Dendritic cell treated with granulocyte-macrophage colony-stimulating factor and Interleukin-4, amounts not matched to agents 40 ng/mL and 50 ng/mL, for 4 days (primary cell): ENCODE results near the gene C15orf39.
A peak's percentile ranks its signal among the peaks of the same experiment; 100 is the strongest.

Experiments used
- H3K27ac Mint-ChIP-seq: one replicate; pipeline ENCODE4 v1.8.0; 2022; ENCODE audit warnings: mild to moderate bottlenecking, mixed read lengths
- H3K27me3 Mint-ChIP-seq: one replicate; pipeline ENCODE4 v1.8.0; 2022; ENCODE audit warnings: mild to moderate bottlenecking, mixed read lengths
- H3K36me3 Mint-ChIP-seq: one replicate; pipeline ENCODE4 v1.8.0; 2022; ENCODE audit warnings: low read depth, mixed read lengths
- H3K4me1 Mint-ChIP-seq: one replicate; pipeline ENCODE4 v1.8.0; 2022; ENCODE audit warnings: low read depth, mixed read lengths
- H3K4me3 Mint-ChIP-seq: one replicate; pipeline ENCODE4 v1.8.0; 2022; ENCODE audit warnings: mild to moderate bottlenecking, moderate library complexity, mixed read lengths
- H3K9me3 Mint-ChIP-seq: one replicate; pipeline ENCODE4 v1.8.0; 2022; ENCODE audit warnings: mixed read lengths
- intact Hi-C: fragments of 100-400 bp; cut with micrococcal nuclease; formaldehyde crosslinking; loops from one replicate; pipeline ENCODE4 v1.15.0; 2022

C15orf39 gene

GRCh38 chr15:75195766-75196241, 5.9 kb upstream of the C15orf39 start:
- no peak overlapping the region for H3K27ac Mint-ChIP-seq
- peaks cover 2% of the 10 kb centered on the region for H3K36me3 Mint-ChIP-seq
- peaks cover 56% of the 10 kb centered on the region for H3K27me3 Mint-ChIP-seq
- H3K9me3 Mint-ChIP-seq, result peaks cover 4% of the 10 kb centered on the region
- no peak overlapping the region for H3K4me3 Mint-ChIP-seq
- peaks cover 68% of the 10 kb centered on the region for H3K4me1 Mint-ChIP-seq
- intact Hi-C loops, result loop anchor here (5.0 kb wide), 1 partner anchor 44 kb away; no protein-coding TSS in a partner anchor

GRCh38 chr15:75197062-75197630, 4.5 kb upstream of the C15orf39 start:
- peaks cover 52% of the 10 kb centered on the region for H3K27me3 Mint-ChIP-seq
- peaks cover 5% of the 10 kb centered on the region for H3K36me3 Mint-ChIP-seq
- intact Hi-C loops, result loop anchor here (5.0 kb wide), 1 partner anchor 45 kb away; no protein-coding TSS in a partner anchor
- no peak overlapping the region for H3K27ac Mint-ChIP-seq
- no peaks in the 10 kb centered on the region for H3K9me3 Mint-ChIP-seq
- no peak overlapping the region for H3K4me3 Mint-ChIP-seq
- H3K4me1 Mint-ChIP-seq, result peaks cover 75% of the 10 kb centered on the region

- Mint-ChIP-seq H3K36me3 (peaks cover 21% of the 10 kb centered on the region), H3K27me3 (peaks cover 38% of the 10 kb centered on the region), H3K4me1 (peaks cover 69% of the 10 kb centered on the region), H3K4me3 (no peak overlapping the region), H3K27ac (no peak overlapping the region), H3K9me3 (no peaks in the 10 kb centered on the region)
- intact Hi-C loops, result loop anchor here (5.0 kb wide), 1 partner anchor 46 kb away; no protein-coding TSS in a partner anchor
Observed at GRCh38 chr15:75198560-75199356, 2.9 kb upstream of the C15orf39 start.

- H3K27ac Mint-ChIP-seq, result no peak overlapping the region
- no peaks in the 10 kb centered on the region for H3K9me3 Mint-ChIP-seq
- H3K4me1 Mint-ChIP-seq, result peaks cover 71% of the 10 kb centered on the region
- intact Hi-C loops, result loop anchor here (5.0 kb wide), 1 partner anchor 47 kb away; no protein-coding TSS in a partner anchor
- H3K36me3 Mint-ChIP-seq, result peaks cover 28% of the 10 kb centered on the region
- H3K4me3 Mint-ChIP-seq, result no peak overlapping the region
- H3K27me3 Mint-ChIP-seq, result peaks cover 38% of the 10 kb centered on the region
Observed at GRCh38 chr15:75199357-75199940, 2.2 kb upstream of the C15orf39 start.

GRCh38 chr15:75200391-75200764, 1.3 kb upstream of the C15orf39 start:
- peaks cover 71% of the 10 kb centered on the region for H3K4me1 Mint-ChIP-seq

GRCh38 chr15:75200765-75201615, 692 bp upstream of the C15orf39 start:
- Mint-ChIP-seq H3K36me3 (peaks cover 41% of the 10 kb centered on the region), H3K4me3 (peak overlapping the region; percentile 85), H3K9me3 (no peaks in the 10 kb centered on the region), H3K27me3 (peaks cover 26% of the 10 kb centered on the region), H3K27ac (peak overlapping the region; percentile 95), H3K4me1 (peaks cover 71% of the 10 kb centered on the region)
- intact Hi-C loops, result loop anchor here (2.0 to 5.0 kb wide), 2 partner anchors 74 to 89 kb away; no protein-coding TSS in a partner anchor

More at GRCh38 chr15:75200391-75200764, 1.3 kb upstream of the C15orf39 start:
- Mint-ChIP-seq H3K4me3 (peak overlapping the region; percentile 26), H3K27ac (peak overlapping the region; percentile 27), H3K9me3 (no peaks in the 10 kb centered on the region), H3K27me3 (peaks cover 32% of the 10 kb centered on the region), H3K36me3 (peaks cover 36% of the 10 kb centered on the region)
- intact Hi-C loops, result loop anchor here (2.0 to 5.0 kb wide), 2 partner anchors 74 to 88 kb away; no protein-coding TSS in a partner anchor

- Mint-ChIP-seq H3K36me3 (peaks cover 55% of the 10 kb centered on the region), H3K9me3 (no peaks in the 10 kb centered on the region), H3K4me3 (peak overlapping the region; percentile 85), H3K27me3 (peaks cover 14% of the 10 kb centered on the region), H3K27ac (peak overlapping the region; percentile 95), H3K4me1 (peaks cover 72% of the 10 kb centered on the region)
- intact Hi-C loops, result loop anchor here (5.0 kb wide), 1 partner anchor 90 kb away; no protein-coding TSS in a partner anchor
Observed at GRCh38 chr15:75202251-75203016, 752 bp downstream of the C15orf39 start.

- Mint-ChIP-seq H3K4me3 (peak overlapping the region; percentile 85), H3K27me3 (peaks cover 13% of the 10 kb centered on the region), H3K4me1 (peaks cover 72% of the 10 kb centered on the region), H3K27ac (peak overlapping the region; percentile 95), H3K36me3 (peaks cover 63% of the 10 kb centered on the region), H3K9me3 (no peaks in the 10 kb centered on the region)
- intact Hi-C loops, result loop anchor here (5.0 kb wide), 1 partner anchor 91 kb away; no protein-coding TSS in a partner anchor
Observed at GRCh38 chr15:75203017-75203907, 1.6 kb downstream of the C15orf39 start.

GRCh38 chr15:75203908-75204263, 2.2 kb downstream of the C15orf39 start:
- peak overlapping the region; percentile 95 for H3K27ac Mint-ChIP-seq
- H3K4me3 Mint-ChIP-seq, result peak overlapping the region; percentile 85
- H3K36me3 Mint-ChIP-seq, result peaks cover 69% of the 10 kb centered on the region

GRCh38 chr15:75204340-75205063, 2.8 kb downstream of the C15orf39 start:
- H3K4me1 Mint-ChIP-seq, result peaks cover 73% of the 10 kb centered on the region
- peak overlapping the region; percentile 95 for H3K27ac Mint-ChIP-seq
- no peaks in the 10 kb centered on the region for H3K9me3 Mint-ChIP-seq
- intact Hi-C loops, result loop anchor here (1.0 to 5.0 kb wide), 4 partner anchors 92 to 248 kb away; partner anchors contain the start of gene RPP25
- peak overlapping the region; percentile 85 for H3K4me3 Mint-ChIP-seq
- H3K36me3 Mint-ChIP-seq, result peaks cover 76% of the 10 kb centered on the region
- peaks cover 8% of the 10 kb centered on the region for H3K27me3 Mint-ChIP-seq

More at GRCh38 chr15:75203908-75204263, 2.2 kb downstream of the C15orf39 start:
- Mint-ChIP-seq H3K9me3 (no peaks in the 10 kb centered on the region), H3K27me3 (peaks cover 10% of the 10 kb centered on the region), H3K4me1 (peaks cover 72% of the 10 kb centered on the region)
- intact Hi-C loops, result loop anchor here (1.0 to 5.0 kb wide), 4 partner anchors 92 to 247 kb away; partner anchors contain the start of gene RPP25

GRCh38 chr15:75205064-75205395, 3.3 kb downstream of the C15orf39 start:
- Mint-ChIP-seq H3K4me1 (peaks cover 78% of the 10 kb centered on the region), H3K27me3 (peaks cover 8% of the 10 kb centered on the region), H3K4me3 (peak overlapping the region; percentile 85), H3K36me3 (peaks cover 81% of the 10 kb centered on the region), H3K9me3 (no peaks in the 10 kb centered on the region), H3K27ac (peak overlapping the region; percentile 95)
- intact Hi-C loops, result loop anchor here (2.0 kb wide), 1 partner anchor 248 kb away; the partner anchor contains the start of gene RPP25
